ENCODE measurements around the gene PKNOX2. TPM values are rescaled to one million over a fixed set of nuclear protein-coding genes. Genes with fewer than 3 reads are reported as not detected.

PKNOX2 gene
- total RNA-seq, 2 donors from 2014 or later, result 4.0 to 6.9 TPM

GRCh38 chr11:125154378-125155099 lies 10.0 kb upstream of the PKNOX2 start:
- H3K9me3 ChIP-seq (ENCODE audit: control insufficient read depth, low read length), result no peaks in the 10 kb centered on the region
- H3K4me3 ChIP-seq (ENCODE audit: low read length), result no peak overlapping the region
- H3K9ac ChIP-seq (ENCODE audit: extremely low read depth, low read length, poor library complexity, severe bottlenecking), result no peak overlapping the region
- peak; percentile 53 for DNase-seq
- peaks cover 14% of the 10 kb centered on the region for H3K27me3 Mint-ChIP-seq (ENCODE audit: insufficient read depth)
- no peaks in the 10 kb centered on the region for H3K36me3 Mint-ChIP-seq (ENCODE audit: low read depth)
- H3K9me3 Mint-ChIP-seq, result no peaks in the 10 kb centered on the region
- no peaks in the 10 kb centered on the region for H3K36me3 ChIP-seq (ENCODE audit: control insufficient read depth, insufficient read depth, low read length)
- H3K4me1 ChIP-seq (ENCODE audit: control insufficient read depth, insufficient read depth, low read length), result no peaks in the 10 kb centered on the region
- H3K4me1 Mint-ChIP-seq, result peaks cover 1% of the 10 kb centered on the region
- peak overlapping the region; percentile 26 for H3K27ac ChIP-seq (ENCODE audit: low read depth, low read length)
- no peak overlapping the region for H3K4me3 Mint-ChIP-seq
- no peak overlapping the region for H3K27ac Mint-ChIP-seq
- H3K27me3 ChIP-seq (ENCODE audit: control insufficient read depth, insufficient read depth, low read length, poor library complexity, severe bottlenecking), result no peaks in the 10 kb centered on the region
- 57 to 74% methylated on average over 4 to 7 of the region's 7 CpGs for WGBS, 2 experiments (ENCODE audit: insufficient coverage in 1 of 2, insufficient read length in 1 of 2)
- TF ChIP-seq CTCF (conservative IDR thresholded peaks at IDR 0.05), result no peak

GRCh38 chr11:125155100-125155444 lies 9.5 kb upstream of the PKNOX2 start:
- Histone ChIP-seq H3K4me1 (ENCODE audit: control insufficient read depth, insufficient read depth, low read length) (no peaks in the 10 kb centered on the region), H3K27ac (ENCODE audit: low read depth, low read length) (peak overlapping the region; percentile 26), H3K27me3 (ENCODE audit: control insufficient read depth, insufficient read depth, low read length, poor library complexity, severe bottlenecking) (no peaks in the 10 kb centered on the region), H3K4me3 (ENCODE audit: low read length) (no peak overlapping the region), H3K9ac (ENCODE audit: extremely low read depth, low read length, poor library complexity, severe bottlenecking) (no peak overlapping the region), H3K36me3 (ENCODE audit: control insufficient read depth, insufficient read depth, low read length) (no peaks in the 10 kb centered on the region), H3K9me3 (ENCODE audit: control insufficient read depth, low read length) (no peaks in the 10 kb centered on the region)
- Mint-ChIP-seq H3K36me3 (ENCODE audit: low read depth) (no peaks in the 10 kb centered on the region), H3K4me3 (no peak overlapping the region), H3K4me1 (peaks cover 1% of the 10 kb centered on the region), H3K27ac (no peak overlapping the region), H3K27me3 (ENCODE audit: insufficient read depth) (peaks cover 14% of the 10 kb centered on the region), H3K9me3 (no peaks in the 10 kb centered on the region)
- peak; percentile 24 for DNase-seq
- WGBS, 2 experiments (ENCODE audit: insufficient coverage in 1 of 2, insufficient read length in 1 of 2), result 93% methylated on average over 6 of the region's 6 CpGs; no CpG with 5 or more reads in 1 of the 2 experiments
- TF ChIP-seq CTCF (conservative IDR thresholded peaks at IDR 0.05), result no peak

GRCh38 chr11:125155767-125156166 lies 8.8 kb upstream of the PKNOX2 start:
- Mint-ChIP-seq H3K27me3 (ENCODE audit: insufficient read depth) (peaks cover 14% of the 10 kb centered on the region), H3K4me1 (peaks cover 1% of the 10 kb centered on the region), H3K36me3 (ENCODE audit: low read depth) (no peaks in the 10 kb centered on the region), H3K27ac (no peak overlapping the region), H3K4me3 (no peak overlapping the region), H3K9me3 (no peaks in the 10 kb centered on the region)
- H3K4me1 ChIP-seq (ENCODE audit: control insufficient read depth, insufficient read depth, low read length), result no peaks in the 10 kb centered on the region
- WGBS, 2 experiments (ENCODE audit: insufficient coverage in 1 of 2, insufficient read length in 1 of 2), result 96 to 98% methylated on average over 4 of the region's 4 CpGs
- no peaks in the 10 kb centered on the region for H3K9me3 ChIP-seq (ENCODE audit: control insufficient read depth, low read length)
- no peak for TF ChIP-seq CTCF (conservative IDR thresholded peaks at IDR 0.05)
- H3K9ac ChIP-seq (ENCODE audit: extremely low read depth, low read length, poor library complexity, severe bottlenecking), result no peak overlapping the region
- DNase-seq, result no peak
- H3K27ac ChIP-seq (ENCODE audit: low read depth, low read length), result no peak overlapping the region
- no peak overlapping the region for H3K4me3 ChIP-seq (ENCODE audit: low read length)
- no peaks in the 10 kb centered on the region for H3K27me3 ChIP-seq (ENCODE audit: control insufficient read depth, insufficient read depth, low read length, poor library complexity, severe bottlenecking)
- H3K36me3 ChIP-seq (ENCODE audit: control insufficient read depth, insufficient read depth, low read length), result no peaks in the 10 kb centered on the region

Measured in endodermal cell (in vitro differentiated cells).